HG03064 (cell line): ENCODE measurements around the gene CD96.
"Not testable (repeated sequence)": the region's sequence is repeated elsewhere in the genome, so short reads cannot be mapped to it uniquely, and the experiment has no call there.

ENCODE experiments used
- ATAC-seq: cut with Tn5 transposase; IDR thresholded peaks from one replicate; pipeline ENCODE4 v1.9.1; 2021; ENCODE audit warnings: low read depth; ENCODE audit not compliant: unreplicated experiment

The CD96 gene

GRCh38 chr3:111548092-111548491, 6.1 kb downstream of the CD96 start:
- peak; percentile 67 for ATAC-seq

- no peak for ATAC-seq
These were observed 6.8 kb downstream of the CD96 start for GRCh38 chr3:111548756-111549155.

- ATAC-seq: not testable (repeated sequence)
These were observed 19.9 kb downstream of the CD96 start for GRCh38 chr3:111561902-111562301.

GRCh38 chr3:111566844-111567243, 24.8 kb downstream of the CD96 start:
- no peak for ATAC-seq

- ATAC-seq: no peak
These were observed 26.4 kb downstream of the CD96 start for GRCh38 chr3:111568355-111568754.

GRCh38 chr3:111568911-111569310, 26.9 kb downstream of the CD96 start:
- no peak for ATAC-seq

- no peak for ATAC-seq
These were observed 28.5 kb downstream of the CD96 start for GRCh38 chr3:111570404-111571030.

GRCh38 chr3:111571282-111571681, 29.3 kb downstream of the CD96 start:
- no peak for ATAC-seq

GRCh38 chr3:111571907-111572460, 30.0 kb downstream of the CD96 start:
- no peak for ATAC-seq

- no peak for ATAC-seq
These were observed 35.1 kb downstream of the CD96 start for GRCh38 chr3:111577113-111577512.

- peak; percentile 92 for ATAC-seq
These were observed 36.0 kb downstream of the CD96 start for GRCh38 chr3:111577798-111578685.

- no peak for ATAC-seq
These were observed 36.9 kb downstream of the CD96 start for GRCh38 chr3:111578867-111579266.

- no peak for ATAC-seq
These were observed 37.5 kb downstream of the CD96 start for GRCh38 chr3:111579495-111579894.

- no peak for ATAC-seq
These were observed 39.6 kb downstream of the CD96 start for GRCh38 chr3:111581403-111582119.

GRCh38 chr3:111582120-111582474, 40.1 kb downstream of the CD96 start:
- no peak for ATAC-seq

GRCh38 chr3:111584744-111585143, 42.7 kb downstream of the CD96 start:
- no peak for ATAC-seq

GRCh38 chr3:111585217-111585616, 43.2 kb downstream of the CD96 start:
- no peak for ATAC-seq

- ATAC-seq: no peak
These were observed 46.5 kb downstream of the CD96 start for GRCh38 chr3:111588527-111588926.

GRCh38 chr3:111589303-111590142, 47.5 kb downstream of the CD96 start:
- no peak for ATAC-seq

GRCh38 chr3:111590143-111590491, 48.1 kb downstream of the CD96 start:
- no peak for ATAC-seq
